Measurements from ENCODE around the gene KMO. TPM values are rescaled to one million over a fixed set of nuclear protein-coding genes. Genes with fewer than 3 reads are reported as not detected.

Gene KMO
- total RNA-seq, 1 experiment from 2014 or later = 0.07 TPM

- Histone ChIP-seq H4K20me1 (ENCODE audit: insufficient read depth) (no peaks in the 10 kb centered on the region), H3K4me2 (no peak overlapping the region), H3K9me3 (ENCODE audit: insufficient read depth, low read depth) (no peaks in the 10 kb centered on the region), H3K9me2 (ENCODE audit: insufficient read depth) (no peaks in the 10 kb centered on the region), H3K36me3 (ENCODE audit: low read depth) (peaks cover 28% of the 10 kb centered on the region), H3K27ac (no peak overlapping the region), H3K4me1 (replicated peaks; ENCODE audit: insufficient read depth) (peaks cover 13% of the 10 kb centered on the region), H2AFZ (no peak overlapping the region), H3F3A (ENCODE audit: insufficient read depth, low read depth) (peaks cover 11% of the 10 kb centered on the region), H3K79me2 (ENCODE audit: low read depth) (peaks cover 36% of the 10 kb centered on the region), H3K4me3 (no peak overlapping the region), H3K27me3 (ENCODE audit: insufficient read depth, low read depth) (no peaks in the 10 kb centered on the region)
- ChIA-PET CTCF (no interaction called here), POLR2A (ENCODE audit: unreplicated experiment) (no interaction called here)
- no peak for DNase-seq
- no TSS peak for BruUV-seq (replicated peaks)
- intact Hi-C loops (cut with micrococcal nuclease; ENCODE audit: unreplicated experiment) = no loop called here
- TF ChIP-seq CTCF (conservative IDR thresholded peaks at IDR 0.05) (no peak), EZH2 (IDR thresholded peaks at IDR 0.05; ENCODE audit: low read depth) (no peak)
Observed at GRCh38 chr1:241630899-241631298, 98.7 kb downstream of the KMO start.

DNA sequence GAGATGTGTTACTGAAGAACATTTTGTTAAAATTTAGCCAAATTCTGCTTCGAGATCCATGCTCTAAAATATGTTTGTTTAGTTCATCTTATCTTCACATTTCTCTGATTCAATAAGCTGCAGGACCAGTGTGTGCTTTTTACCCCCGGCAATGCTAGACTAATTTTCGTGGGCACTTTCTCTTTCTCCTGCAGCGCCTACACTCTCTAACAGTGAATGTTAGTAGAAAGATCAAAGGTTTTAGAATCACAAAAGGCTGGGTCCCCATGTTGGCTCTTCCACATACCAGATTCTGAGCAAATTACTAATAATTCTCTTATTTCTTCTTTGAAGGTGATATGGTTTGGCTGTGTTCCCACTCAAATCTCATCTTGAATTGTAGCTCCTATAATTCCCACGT, 99.5 kb downstream of the KMO start:
- H3K9me3 ChIP-seq (ENCODE audit: insufficient read depth, low read depth) = no peaks in the 10 kb centered on the region
- no TSS peak for BruUV-seq (replicated peaks)
- no peak overlapping the region for H3K27ac ChIP-seq
- peaks cover 11% of the 10 kb centered on the region for H3F3A ChIP-seq (ENCODE audit: insufficient read depth, low read depth)
- ChIA-PET POLR2A (ENCODE audit: unreplicated experiment) (no interaction called here), CTCF (no interaction called here)
- H2AFZ ChIP-seq = no peak overlapping the region
- peaks cover 31% of the 10 kb centered on the region for H3K36me3 ChIP-seq (ENCODE audit: low read depth)
- no peak overlapping the region for H3K4me2 ChIP-seq
- intact Hi-C loops (cut with micrococcal nuclease; ENCODE audit: unreplicated experiment) = no loop called here
- no peaks in the 10 kb centered on the region for H3K27me3 ChIP-seq (ENCODE audit: insufficient read depth, low read depth)
- TF ChIP-seq CTCF (conservative IDR thresholded peaks at IDR 0.05) (no peak), EZH2 (IDR thresholded peaks at IDR 0.05; ENCODE audit: low read depth) (no peak)
- DNase-seq = no peak
- H3K4me3 ChIP-seq = no peak overlapping the region
- no peaks in the 10 kb centered on the region for H4K20me1 ChIP-seq (ENCODE audit: insufficient read depth)
- H3K4me1 ChIP-seq (replicated peaks; ENCODE audit: insufficient read depth) = peaks cover 14% of the 10 kb centered on the region
- no peaks in the 10 kb centered on the region for H3K9me2 ChIP-seq (ENCODE audit: insufficient read depth)
- H3K79me2 ChIP-seq (ENCODE audit: low read depth) = peaks cover 43% of the 10 kb centered on the region

DNA sequence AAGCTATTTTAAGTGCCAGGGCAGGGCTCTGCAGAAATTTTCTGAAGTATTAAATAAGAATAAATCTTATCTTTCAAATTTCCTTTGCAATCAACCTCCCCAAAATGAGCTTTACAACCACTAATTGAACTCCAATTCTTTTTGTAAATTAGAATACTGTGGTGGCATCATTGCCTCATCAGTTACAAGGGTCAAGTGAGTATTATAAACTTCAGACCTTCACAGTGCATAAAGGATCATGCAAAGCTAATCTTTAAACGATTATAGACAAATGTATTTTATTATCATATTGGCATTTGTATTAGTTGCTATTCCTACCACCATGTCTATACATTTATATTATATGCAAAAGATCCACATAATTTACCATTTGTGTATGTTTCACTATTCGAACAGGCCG, 100.8 kb downstream of the KMO start:
- Histone ChIP-seq H3K4me1 (replicated peaks; ENCODE audit: insufficient read depth) (peaks cover 18% of the 10 kb centered on the region), H3K4me3 (no peak overlapping the region), H3K9me2 (ENCODE audit: insufficient read depth) (no peaks in the 10 kb centered on the region), H3K27me3 (ENCODE audit: insufficient read depth, low read depth) (no peaks in the 10 kb centered on the region), H3K36me3 (ENCODE audit: low read depth) (peaks cover 35% of the 10 kb centered on the region), H3K4me2 (no peak overlapping the region), H3K79me2 (ENCODE audit: low read depth) (peaks cover 56% of the 10 kb centered on the region), H2AFZ (no peak overlapping the region), H4K20me1 (ENCODE audit: insufficient read depth) (no peaks in the 10 kb centered on the region), H3K9me3 (ENCODE audit: insufficient read depth, low read depth) (no peaks in the 10 kb centered on the region), H3F3A (ENCODE audit: insufficient read depth, low read depth) (peaks cover 14% of the 10 kb centered on the region; the same call in 1 of the 2 replicates), H3K27ac (no peak overlapping the region)
- no peak for TF ChIP-seq CTCF (conservative IDR thresholded peaks at IDR 0.05)
- TF ChIP-seq EZH2 (IDR thresholded peaks at IDR 0.05; ENCODE audit: low read depth) = no peak
- intact Hi-C loops (cut with micrococcal nuclease; ENCODE audit: unreplicated experiment) = no loop called here
- no peak for DNase-seq
- no TSS peak for BruUV-seq (replicated peaks)
- ChIA-PET CTCF (no interaction called here), POLR2A (ENCODE audit: unreplicated experiment) (interaction anchor here (0.5 to 0.7 kb wide), 2 partner anchors 107 to 117 kb away, joined by 4 read pairs; no protein-coding TSS in a partner anchor)
